Esophagus muscularis mucosa (tissue), 4 donors: Measurements from ENCODE around the gene GALNT2.

Experiments
- EP300 ChIP-seq: sonication (generic); formaldehyde crosslinking; IDR thresholded peaks from one replicate; pipeline ENCODE4 v1.6.1; 2017; ENCODE audit warnings: antibody characterized with exemption
- POLR2A ChIP-seq: fragments of 450-650 bp; IDR thresholded peaks from one replicate; pipeline ENCODE4 v1.6.1; 2017; ENCODE audit warnings: antibody characterized with exemption, moderate library complexity, mild to moderate bottlenecking, low read depth
- TF ChIP-seq, protein P1 (sequence below), 3 experiments: fragments of 200-600 bp in 2 of 3; fragments of 450-650 bp in 1 of 3; sonication (generic) in 2 of 3; IDR thresholded peaks; one replicate each; pipeline ENCODE4 v1.5.1; 2017 to 2019; ENCODE audit warnings: antibody characterized with exemption in 3 of 3, mild to moderate bottlenecking in 2 of 3, moderate library complexity in 1 of 3

DNA sequence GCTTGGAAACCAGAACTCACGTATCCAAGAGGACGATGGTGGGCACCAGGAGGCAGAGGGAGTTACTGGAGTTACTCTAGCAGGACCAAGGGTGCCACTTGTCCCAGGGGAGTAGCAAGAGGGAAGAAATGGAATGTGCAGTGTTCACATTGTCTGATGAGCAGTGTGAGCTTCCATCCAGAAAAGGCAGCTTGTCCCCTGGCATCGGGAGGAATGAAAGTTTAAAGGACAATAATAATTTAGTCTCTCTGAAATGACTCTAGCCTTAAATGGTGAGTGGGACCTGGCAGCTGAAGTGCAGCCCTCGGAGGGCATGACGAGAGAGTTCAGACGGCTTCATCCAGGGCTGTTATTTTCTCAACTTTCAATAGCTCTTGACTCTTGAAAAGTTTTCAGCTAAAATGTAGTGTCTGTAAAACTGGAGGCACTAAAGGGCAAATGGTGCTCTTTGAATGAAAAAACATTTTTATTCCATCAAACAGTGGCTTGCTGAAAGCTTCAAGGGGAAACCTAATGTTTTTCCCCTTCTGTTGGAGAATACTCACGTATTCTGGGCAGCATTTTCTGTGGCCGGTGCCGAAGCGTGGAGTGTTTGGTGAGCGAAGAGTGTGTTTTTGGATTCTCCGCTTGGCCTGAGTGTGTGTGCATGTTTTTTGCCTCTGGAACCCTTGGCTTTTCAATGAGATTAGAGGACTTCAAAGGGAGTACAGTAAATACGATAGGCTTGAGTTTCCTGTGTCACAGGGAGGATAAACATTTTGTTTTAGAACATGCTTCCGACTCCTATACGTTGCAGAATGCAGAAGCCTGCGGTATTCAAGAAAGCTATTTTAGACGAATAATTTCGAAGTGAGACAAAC, 157.3 kb downstream of the GALNT2 start:
- TF ChIP-seq, protein P1, sequence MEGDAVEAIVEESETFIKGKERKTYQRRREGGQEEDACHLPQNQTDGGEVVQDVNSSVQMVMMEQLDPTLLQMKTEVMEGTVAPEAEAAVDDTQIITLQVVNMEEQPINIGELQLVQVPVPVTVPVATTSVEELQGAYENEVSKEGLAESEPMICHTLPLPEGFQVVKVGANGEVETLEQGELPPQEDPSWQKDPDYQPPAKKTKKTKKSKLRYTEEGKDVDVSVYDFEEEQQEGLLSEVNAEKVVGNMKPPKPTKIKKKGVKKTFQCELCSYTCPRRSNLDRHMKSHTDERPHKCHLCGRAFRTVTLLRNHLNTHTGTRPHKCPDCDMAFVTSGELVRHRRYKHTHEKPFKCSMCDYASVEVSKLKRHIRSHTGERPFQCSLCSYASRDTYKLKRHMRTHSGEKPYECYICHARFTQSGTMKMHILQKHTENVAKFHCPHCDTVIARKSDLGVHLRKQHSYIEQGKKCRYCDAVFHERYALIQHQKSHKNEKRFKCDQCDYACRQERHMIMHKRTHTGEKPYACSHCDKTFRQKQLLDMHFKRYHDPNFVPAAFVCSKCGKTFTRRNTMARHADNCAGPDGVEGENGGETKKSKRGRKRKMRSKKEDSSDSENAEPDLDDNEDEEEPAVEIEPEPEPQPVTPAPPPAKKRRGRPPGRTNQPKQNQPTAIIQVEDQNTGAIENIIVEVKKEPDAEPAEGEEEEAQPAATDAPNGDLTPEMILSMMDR (IDR thresholded peaks at IDR 0.05) = no peak
- TF ChIP-seq POLR2A (no peak), EP300 (no peak)
